HepG2 (cell line): ENCODE measurements around the gene RNF13. TPM values are rescaled to one million over a fixed set of nuclear protein-coding genes. Genes with fewer than 3 reads are reported as not detected.
A peak's percentile ranks its signal among the peaks of the same experiment; 100 is the strongest.

Experiments
- BORCS8-MEF2B ChIP-seq: sonication (generic); formaldehyde crosslinking; IDR thresholded peaks from 2 replicates; pipeline ENCODE4 v1.8.0; 2022; ENCODE audit warnings: mild to moderate bottlenecking, missing genetic modification reagents
- CBX5 ChIP-seq: sonication (generic); formaldehyde crosslinking; IDR thresholded peaks from 2 replicates; pipeline ENCODE4 v1.4.0; 2020; ENCODE audit warnings: missing genetic modification reagents, borderline replicate concordance
- ISL2 ChIP-seq: sonication (generic); formaldehyde crosslinking; IDR thresholded peaks from 2 replicates; pipeline ENCODE4 v1.5.0; 2020; ENCODE audit warnings: missing genetic modification reagents
- SYNCRIP ChIP-seq: fragments of 200-400 bp; formaldehyde crosslinking; IDR thresholded peaks from 2 replicates; pipeline ENCODE4 v1.6.1; 2018; ENCODE audit warnings: mild to moderate bottlenecking, low read depth, low read length; ENCODE audit not compliant: insufficient read depth
- TBX2 ChIP-seq: sonication (generic); formaldehyde crosslinking; IDR thresholded peaks from 2 replicates; pipeline ENCODE4 v1.5.0; 2020; ENCODE audit warnings: missing genetic modification reagents, mild to moderate bottlenecking, borderline replicate concordance
- ZNF143 ChIP-seq: sonication (generic); formaldehyde crosslinking; IDR thresholded peaks from 2 replicates; pipeline ENCODE4 v1.4.0; 2020; ENCODE audit warnings: missing genetic modification reagents
- ZNF460 ChIP-seq: sonication (generic); formaldehyde crosslinking; IDR thresholded peaks from 2 replicates; pipeline ENCODE4 v1.5.1; 2020; ENCODE audit warnings: missing genetic modification reagents, mild to moderate bottlenecking, borderline replicate concordance
- ZNF776 ChIP-seq: sonication (generic); formaldehyde crosslinking; IDR thresholded peaks from 2 replicates; pipeline ENCODE4 v1.4.0; 2020; ENCODE audit warnings: mild to moderate bottlenecking, missing genetic modification reagents
- polyA plus RNA-seq, 8 experiments: library from polyadenylated mRNA; depleted of rRNA in 3 of 8; stranded (reverse) in 7 of 8; unstranded in 1 of 8; fragments of >200 nt; fragmentation: Illumina TruSeq in 4 of 8; extraction: Trizol in 4 of 8; gene quantifications; 2 replicates each; pipeline versions ENCODE4 v1.2.1 to v1.2.3, GENCODE V29; 2011 to 2016; ENCODE audit warnings: low read depth in 4 of 8, missing spikeins in 1 of 8, mixed read lengths in 1 of 8; ENCODE audit not compliant: insufficient read depth in 1 of 8
- total RNA-seq, 5 experiments: library from RNA; depleted of rRNA; stranded (reverse); fragments of >200 nt; fragmentation: Illumina TruSeq; extraction: Trizol; gene quantifications; 2 replicates each; pipeline ENCODE4 v1.2.3, GENCODE V29; 2016; ENCODE audit warnings: low read depth in 1 of 5
- TF ChIP-seq, protein P1 (sequence below): sonication (generic); formaldehyde crosslinking; IDR thresholded peaks from 2 replicates; pipeline ENCODE4 v1.5.1; 2020; ENCODE audit warnings: missing genetic modification reagents, mild to moderate bottlenecking, borderline replicate concordance
- TF ChIP-seq, protein P2 (sequence below): sonication (generic); formaldehyde crosslinking; IDR thresholded peaks from 2 replicates; pipeline ENCODE4 v1.4.0; 2020; ENCODE audit warnings: mild to moderate bottlenecking, missing genetic modification reagents
- TF ChIP-seq, protein P3 (sequence below): sonication (generic); formaldehyde crosslinking; IDR thresholded peaks from 2 replicates; pipeline ENCODE4 v1.8.1; 2023; ENCODE audit warnings: missing genetic modification reagents, mild to moderate bottlenecking, borderline replicate concordance

Gene RNF13
- total and polyA plus RNA-seq, 2 of the 13 experiments (the other 11 are each of a cell fraction or from before 2014, with no cell fraction given): 39.8 to 46.0 TPM

- TF ChIP-seq ZNF143 (CRISPR knock-in tag) (no peak), ZNF460 (no peak), SYNCRIP (no peak), TBX2 (CRISPR knock-in tag) (peak; percentile 35; the same call in 1 of the 2 replicates), ISL2 (no peak), BORCS8-MEF2B (CRISPR knock-in tag) (no peak), ZNF776 (CRISPR knock-in tag) (peak; percentile 33; the same call in 1 of the 2 replicates), CBX5 (CRISPR knock-in tag) (no peak)
- TF ChIP-seq, protein P1, sequence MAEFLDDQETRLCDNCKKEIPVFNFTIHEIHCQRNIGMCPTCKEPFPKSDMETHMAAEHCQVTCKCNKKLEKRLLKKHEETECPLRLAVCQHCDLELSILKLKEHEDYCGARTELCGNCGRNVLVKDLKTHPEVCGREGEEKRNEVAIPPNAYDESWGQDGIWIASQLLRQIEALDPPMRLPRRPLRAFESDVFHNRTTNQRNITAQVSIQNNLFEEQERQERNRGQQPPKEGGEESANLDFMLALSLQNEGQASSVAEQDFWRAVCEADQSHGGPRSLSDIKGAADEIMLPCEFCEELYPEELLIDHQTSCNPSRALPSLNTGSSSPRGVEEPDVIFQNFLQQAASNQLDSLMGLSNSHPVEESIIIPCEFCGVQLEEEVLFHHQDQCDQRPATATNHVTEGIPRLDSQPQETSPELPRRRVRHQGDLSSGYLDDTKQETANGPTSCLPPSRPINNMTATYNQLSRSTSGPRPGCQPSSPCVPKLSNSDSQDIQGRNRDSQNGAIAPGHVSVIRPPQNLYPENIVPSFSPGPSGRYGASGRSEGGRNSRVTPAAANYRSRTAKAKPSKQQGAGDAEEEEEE: no peak
- TF ChIP-seq, protein P2, sequence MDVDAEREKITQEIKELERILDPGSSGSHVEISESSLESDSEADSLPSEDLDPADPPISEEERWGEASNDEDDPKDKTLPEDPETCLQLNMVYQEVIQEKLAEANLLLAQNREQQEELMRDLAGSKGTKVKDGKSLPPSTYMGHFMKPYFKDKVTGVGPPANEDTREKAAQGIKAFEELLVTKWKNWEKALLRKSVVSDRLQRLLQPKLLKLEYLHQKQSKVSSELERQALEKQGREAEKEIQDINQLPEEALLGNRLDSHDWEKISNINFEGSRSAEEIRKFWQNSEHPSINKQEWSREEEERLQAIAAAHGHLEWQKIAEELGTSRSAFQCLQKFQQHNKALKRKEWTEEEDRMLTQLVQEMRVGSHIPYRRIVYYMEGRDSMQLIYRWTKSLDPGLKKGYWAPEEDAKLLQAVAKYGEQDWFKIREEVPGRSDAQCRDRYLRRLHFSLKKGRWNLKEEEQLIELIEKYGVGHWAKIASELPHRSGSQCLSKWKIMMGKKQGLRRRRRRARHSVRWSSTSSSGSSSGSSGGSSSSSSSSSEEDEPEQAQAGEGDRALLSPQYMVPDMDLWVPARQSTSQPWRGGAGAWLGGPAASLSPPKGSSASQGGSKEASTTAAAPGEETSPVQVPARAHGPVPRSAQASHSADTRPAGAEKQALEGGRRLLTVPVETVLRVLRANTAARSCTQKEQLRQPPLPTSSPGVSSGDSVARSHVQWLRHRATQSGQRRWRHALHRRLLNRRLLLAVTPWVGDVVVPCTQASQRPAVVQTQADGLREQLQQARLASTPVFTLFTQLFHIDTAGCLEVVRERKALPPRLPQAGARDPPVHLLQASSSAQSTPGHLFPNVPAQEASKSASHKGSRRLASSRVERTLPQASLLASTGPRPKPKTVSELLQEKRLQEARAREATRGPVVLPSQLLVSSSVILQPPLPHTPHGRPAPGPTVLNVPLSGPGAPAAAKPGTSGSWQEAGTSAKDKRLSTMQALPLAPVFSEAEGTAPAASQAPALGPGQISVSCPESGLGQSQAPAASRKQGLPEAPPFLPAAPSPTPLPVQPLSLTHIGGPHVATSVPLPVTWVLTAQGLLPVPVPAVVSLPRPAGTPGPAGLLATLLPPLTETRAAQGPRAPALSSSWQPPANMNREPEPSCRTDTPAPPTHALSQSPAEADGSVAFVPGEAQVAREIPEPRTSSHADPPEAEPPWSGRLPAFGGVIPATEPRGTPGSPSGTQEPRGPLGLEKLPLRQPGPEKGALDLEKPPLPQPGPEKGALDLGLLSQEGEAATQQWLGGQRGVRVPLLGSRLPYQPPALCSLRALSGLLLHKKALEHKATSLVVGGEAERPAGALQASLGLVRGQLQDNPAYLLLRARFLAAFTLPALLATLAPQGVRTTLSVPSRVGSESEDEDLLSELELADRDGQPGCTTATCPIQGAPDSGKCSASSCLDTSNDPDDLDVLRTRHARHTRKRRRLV: no peak
- TF ChIP-seq, protein P3, sequence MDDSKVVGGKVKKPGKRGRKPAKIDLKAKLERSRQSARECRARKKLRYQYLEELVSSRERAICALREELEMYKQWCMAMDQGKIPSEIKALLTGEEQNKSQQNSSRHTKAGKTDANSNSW (CRISPR knock-in tag): no peak
These were observed 158.5 kb downstream of the RNF13 start (continued) for GRCh38 chr3:149971403-149972075.
